ENCODE results near the gene L3MBTL4. TPM values are rescaled to one million over a fixed set of nuclear protein-coding genes. Genes with fewer than 3 reads are reported as not detected.
"Not testable (repeated sequence)": the region's sequence is repeated elsewhere in the genome, so short reads cannot be mapped to it uniquely, and the experiment has no call there.

The L3MBTL4 gene
- polyA plus RNA-seq, 1 donor: 1.2 TPM

DNA sequence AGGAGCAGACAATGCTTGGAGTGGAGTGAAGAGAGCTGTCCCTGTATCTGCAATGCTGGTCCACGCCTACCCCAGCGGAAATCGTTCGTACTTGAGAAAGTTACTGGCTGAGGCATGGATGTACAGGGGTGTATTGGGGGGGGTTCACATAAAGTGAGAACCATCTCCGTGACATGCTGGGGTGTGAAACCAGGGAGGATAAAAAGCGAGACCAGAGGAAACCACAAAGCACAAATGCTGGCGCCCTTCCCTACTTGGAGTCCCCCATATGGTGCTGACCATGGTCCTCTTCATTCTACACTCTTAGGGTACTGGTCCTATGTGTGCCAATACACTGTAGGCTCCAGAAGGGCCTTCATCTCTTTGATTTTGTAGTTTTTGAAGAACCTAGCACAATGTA, 244.1 kb downstream of the L3MBTL4 start:
- DNase-seq: no peak

DNA sequence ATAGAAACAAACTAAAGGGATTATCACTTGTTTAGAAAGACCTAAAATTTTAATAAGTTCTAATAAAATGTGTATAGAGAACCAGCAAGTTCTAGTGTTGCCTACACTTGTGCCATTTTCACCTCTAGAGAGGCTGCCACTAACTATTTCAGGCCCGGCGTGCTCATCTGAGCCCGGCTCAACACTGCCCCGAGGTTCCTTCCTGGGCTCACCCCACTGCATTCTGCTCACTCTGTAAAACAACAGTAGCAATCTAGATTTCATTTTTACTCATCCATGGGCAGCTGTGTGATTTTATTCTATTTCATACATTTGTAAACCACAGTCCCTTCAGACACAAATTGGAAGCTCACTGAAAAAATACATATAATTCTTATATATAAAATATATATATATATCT, 253.2 kb downstream of the L3MBTL4 start:
- DNase-seq: no peak

DNA sequence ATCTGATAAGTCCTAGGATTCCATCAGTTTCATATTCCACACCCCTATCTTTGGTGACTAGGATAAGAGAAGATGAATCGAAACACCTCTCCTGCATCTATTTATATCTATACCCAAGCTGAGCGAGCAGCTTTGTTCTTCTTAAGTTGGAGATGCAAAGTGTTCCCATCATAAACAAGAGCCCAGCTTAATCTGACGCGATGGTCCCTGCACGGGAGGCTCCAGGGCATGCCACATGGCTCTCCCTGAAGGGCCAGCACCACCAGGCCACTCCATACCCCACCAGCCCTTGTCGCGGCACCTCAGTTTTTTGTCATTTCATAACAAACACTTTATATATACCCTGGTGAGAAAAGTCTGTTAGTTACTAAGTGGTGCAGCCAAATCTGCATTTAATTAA, 255.3 kb downstream of the L3MBTL4 start:
- DNase-seq: no peak

DNA sequence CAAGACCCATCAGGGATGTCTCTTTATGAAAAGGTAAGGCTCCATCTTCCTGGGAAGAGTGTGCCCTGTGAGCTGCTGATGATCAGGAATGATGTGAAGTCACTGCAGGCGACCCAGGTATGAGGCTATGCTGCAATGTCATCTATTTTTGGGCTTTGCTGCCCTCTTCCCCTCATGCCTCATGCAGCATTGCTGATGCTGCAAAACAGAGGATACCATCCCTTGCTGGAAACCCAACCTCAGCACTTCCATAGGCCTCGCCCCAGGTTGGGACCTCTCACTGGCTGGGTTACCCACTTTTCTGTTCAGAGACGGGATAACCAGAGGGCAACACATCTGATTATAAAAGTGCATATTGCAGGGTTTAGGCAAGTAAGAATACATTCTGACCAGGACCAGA, 255.8 kb downstream of the L3MBTL4 start:
- DNase-seq: no peak

DNA sequence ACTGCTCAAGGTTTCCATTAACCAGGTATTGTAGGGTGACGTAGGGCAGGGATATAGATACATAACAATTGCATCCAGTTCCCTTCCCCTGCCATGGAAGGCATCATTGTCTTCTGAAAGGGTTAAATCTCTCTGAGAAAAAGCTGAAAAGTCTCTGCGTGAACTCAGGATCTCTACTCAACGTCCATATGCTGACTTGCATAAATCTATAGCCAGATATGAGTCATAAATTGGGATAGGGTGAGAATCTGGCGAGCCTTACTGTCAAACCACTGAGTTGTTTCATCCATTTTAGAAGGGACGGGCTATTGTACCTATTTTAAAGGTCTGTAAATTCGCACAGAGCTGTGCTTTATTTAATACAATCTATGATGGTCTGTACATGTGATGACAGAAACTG, 258.3 kb downstream of the L3MBTL4 start:
- DNase-seq: no peak

DNA sequence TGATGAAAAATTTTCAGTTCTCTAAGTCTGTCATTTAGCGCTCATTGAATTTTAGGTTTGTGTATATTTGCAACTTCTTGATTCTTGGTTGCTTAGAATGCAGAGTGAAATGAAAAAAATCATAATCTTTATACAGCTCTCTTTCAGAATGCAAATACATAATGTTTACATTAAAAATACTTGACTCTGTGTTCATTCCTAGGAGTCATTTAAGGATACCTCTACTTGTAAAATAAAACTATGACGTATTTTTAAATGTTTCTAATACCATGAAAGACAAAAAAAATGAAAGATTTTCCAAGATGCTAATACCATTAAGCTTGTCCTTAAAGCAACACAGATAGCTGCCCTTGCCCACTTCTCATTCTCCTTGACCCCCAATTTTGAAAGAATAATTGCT, 259.0 kb downstream of the L3MBTL4 start:
- no peak for DNase-seq

DNA sequence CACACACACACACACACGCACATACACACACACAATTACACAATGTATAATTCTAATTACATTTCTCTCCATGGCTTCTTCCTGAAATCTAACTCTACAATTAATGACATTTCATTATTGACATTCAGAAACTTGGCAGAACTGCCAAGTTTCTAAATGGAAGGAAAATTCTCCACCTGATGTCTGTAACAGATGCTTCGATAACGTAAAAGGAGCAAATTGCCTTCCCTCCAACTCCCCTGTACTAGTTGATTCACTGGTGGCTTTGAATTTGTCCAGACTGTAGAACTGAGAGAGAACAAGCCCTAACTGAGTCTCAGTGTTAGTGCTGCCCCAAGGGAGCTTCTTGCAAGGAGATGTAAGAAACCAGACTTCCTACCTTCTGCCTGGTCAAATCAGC, 264.3 kb downstream of the L3MBTL4 start:
- DNase-seq: peak; percentile 38

DNA sequence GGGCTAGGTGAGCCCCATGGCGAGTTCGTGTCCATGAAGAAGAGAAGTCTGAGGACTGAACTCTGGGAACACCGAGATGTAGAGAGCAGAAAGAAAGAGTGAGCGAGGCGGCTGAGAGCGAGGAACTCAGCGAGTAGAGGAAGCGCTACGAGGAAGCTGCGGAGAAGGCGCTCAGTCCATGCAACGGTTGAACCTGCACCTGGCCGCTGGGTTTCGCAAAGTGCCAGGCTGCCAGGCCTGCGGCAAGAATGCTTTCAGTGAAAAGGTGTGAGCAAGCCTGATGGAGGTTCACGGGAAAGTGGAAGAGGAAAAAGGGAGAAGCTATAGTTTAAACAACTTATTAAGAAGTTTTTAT, 268.4 kb downstream of the L3MBTL4 start:
- DNase-seq: no peak

DNA sequence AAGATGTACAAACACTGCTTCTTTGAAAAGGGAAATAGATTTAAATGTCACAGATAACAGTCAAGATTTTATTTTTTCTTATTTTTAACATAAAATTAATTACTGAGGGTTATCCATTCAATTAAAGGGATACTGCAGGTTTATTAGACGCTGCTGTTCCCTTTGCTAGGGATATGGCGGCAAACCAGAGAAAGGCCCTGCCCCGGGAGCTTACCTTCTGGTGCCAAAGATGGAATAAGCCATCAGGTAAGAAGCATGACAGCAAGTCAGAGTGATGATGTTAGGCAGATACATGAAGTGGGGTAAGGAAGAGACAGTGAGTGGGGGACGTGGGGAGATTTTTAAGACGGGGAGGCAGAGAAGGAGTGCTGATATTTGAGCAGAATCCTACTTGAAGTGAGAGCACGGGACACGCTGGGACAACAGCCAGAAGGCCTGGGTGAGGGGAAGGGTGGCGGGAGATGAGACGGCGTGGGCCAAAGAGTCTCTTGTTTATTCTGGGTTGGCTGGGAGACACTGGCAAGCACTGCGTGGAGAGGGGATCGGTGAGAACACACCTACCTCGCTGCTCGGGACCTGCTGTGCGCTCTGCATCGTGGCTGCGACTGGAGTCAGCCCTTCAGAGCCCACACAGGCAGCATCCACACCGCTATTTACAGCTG, 268.9 kb downstream of the L3MBTL4 start:
- peak; percentile 75 for DNase-seq

DNA sequence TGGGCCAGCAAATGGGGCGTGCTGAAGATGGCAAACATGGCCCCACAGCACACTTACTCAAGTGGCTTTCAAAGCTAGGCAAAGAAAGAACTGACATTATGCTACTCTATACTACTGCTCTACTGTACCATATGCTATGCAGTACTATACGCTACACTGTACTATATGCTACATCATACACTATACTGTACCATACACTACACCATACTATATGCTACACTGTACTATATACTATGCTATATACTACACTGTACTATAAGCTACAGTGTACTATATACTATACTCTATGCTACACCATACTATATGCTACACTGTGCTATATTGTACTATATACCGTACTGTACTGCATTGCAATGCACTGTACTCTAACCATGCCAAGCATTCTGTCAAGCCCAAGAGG, 275.7 kb downstream of the L3MBTL4 start:
- DNase-seq: no peak

DNA sequence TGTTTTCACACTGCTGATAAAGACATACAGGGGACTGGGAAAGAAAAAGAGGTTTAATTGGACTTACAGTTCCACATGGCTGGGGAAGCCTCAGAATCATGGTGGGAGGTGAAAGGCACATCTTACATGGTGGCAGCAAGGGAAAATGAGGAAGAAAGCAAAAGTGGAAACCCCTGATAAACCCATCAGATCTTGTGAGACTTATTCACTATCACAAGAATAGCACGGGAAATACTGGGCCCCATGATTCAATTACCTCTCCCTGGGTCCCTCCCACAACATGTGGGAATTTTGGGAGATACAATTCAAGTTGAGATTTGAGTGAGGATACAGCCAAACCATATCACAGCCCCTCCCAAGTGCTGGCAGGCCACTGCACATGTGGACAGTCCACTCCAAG, 278.8 kb downstream of the L3MBTL4 start:
- not testable (repeated sequence) for DNase-seq

DNA sequence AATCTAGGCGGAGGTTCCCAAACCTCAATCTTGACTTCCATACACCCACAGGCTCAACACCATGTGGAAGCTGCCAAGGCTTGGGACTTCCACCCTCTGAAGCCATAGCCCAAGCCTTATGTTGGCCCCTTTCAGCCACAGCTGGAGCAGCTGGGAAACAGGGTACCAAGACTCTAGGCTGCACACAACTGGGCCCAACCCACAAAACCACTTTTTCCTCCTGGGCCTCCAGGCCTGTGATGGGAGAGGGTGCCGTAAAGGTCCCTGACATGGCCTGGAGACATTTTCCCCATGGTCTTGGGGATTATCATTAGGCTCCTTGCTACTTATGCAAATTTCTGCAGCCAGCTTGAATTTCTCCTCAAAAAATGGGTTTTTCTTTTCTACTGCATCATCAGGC, 279.7 kb downstream of the L3MBTL4 start:
- DNase-seq: not testable (repeated sequence)

DNA sequence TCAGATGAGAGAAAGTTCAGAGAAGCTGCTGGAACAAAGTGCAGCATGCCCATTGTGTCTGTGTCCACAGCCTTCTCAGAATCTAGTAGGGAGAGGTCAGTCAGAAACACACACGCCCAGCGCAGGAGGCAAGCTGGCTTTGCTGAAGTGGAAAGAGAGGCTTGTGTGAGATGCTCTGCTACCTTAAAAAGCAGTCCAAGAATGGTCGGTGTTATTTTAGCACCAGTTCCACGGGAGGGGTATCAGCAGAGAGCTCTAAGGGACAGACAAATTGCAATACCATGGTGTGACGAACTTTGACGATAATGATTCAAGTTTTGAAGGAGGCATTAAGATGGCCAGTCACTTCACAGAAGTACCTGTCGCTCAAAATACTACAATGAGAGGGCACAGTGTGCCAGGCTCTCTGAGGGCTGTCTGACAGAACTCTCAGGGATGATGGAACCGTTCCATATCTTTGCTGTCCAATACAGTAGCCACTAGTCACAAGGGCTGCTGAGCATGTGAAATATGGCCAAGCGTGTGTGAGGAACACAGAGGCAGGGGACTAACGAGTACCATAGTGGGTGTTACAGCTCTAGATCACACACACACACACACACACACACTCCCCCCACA, 281.9 kb downstream of the L3MBTL4 start:
- no peak for DNase-seq

DNA sequence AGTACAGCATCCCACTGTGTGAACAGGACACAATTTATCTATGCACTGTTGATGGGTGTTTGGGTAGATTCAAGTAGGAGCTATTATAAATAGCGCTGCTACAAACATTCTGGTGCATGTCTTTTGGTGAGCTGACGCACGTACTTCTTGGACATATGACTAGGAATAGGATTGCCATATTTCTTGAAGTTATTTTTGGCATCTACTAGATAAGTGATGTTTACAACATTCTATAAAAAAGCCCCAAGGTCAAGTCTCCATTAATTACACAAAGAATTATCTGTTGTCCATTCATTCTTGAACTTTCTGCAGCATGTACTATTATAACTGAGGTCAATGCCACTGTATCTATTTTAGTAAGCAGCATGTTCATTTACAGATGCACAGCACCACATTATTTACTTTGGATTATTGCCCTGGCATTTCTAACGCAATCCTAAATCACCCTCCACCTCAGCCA, 293.9 kb downstream of the L3MBTL4 start:
- no peak for DNase-seq

DNA sequence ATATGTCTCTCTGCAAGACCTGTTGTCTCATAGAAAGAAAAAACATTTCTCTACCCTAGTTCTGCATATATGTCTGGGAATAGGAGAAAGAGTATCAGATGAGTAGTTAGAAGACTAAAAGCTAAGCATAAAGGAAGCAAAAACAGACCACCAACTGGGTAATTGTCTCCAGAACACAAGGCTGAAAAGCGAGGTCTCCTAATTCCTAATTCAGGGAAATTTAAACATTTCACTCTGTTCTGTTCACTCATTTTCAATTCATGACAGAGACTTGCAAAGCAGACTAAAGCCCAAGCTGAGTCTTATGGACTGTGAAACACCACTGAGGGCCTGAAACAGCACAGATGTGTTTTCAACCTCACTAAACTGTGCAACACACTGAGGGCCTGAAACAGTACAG, 294.9 kb downstream of the L3MBTL4 start:
- DNase-seq: no peak

DNA sequence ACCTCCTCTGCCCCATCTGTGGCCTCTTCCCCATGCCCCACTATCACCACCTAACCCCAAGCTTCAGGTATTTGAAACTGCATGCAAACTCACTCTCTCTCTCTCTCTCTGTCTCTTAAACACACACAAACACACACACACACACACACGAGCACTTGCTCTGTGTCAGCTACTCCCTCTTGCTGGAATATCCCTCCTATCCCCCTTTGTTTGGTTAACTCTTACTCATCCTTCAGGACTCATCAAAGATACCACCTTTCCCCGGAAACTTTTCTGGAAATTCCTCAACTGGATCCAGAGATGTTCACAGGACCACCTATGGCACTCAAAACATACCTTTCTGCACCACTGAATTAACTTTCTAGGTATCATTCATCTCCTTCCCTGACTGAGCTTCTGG, 296.6 kb downstream of the L3MBTL4 start:
- DNase-seq: no peak

DNA sequence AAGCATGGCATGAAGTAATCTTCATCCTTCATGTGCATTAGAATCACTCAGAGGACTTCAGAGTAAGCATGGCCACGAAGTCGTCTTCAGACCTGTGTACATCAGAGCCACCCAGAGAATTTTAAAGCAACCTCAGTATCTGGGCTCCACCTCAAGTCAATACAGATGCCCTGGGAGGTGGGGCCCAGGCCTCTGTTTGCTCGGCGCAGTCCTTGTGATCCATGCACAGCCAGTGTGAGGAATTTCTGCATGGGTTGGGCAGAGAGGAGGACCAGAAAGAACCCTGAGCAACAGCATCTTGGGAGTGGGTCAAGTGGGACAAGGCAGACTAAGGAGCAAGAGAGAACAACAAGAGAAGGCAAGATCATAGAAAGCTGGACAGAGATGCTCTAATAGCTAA, 299.0 kb downstream of the L3MBTL4 start:
- no peak for DNase-seq

DNA sequence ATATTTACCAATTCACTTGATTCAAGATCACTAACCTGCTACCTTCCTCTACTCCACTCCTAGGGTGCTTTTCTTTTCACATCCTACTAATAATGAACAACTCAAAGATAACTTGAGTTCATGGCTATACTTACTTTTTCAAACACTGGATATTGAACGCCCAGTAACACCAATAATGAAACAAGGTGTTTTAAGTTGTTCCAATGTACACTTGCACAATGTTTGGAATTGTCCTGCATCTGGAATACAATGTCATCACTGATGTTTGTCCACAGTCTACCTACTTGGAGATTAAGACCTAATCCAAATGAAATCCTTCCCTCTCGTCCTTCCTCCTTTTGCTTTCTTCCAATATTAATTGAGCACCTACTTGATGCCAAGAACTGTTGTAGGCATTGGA, 301.1 kb downstream of the L3MBTL4 start:
- no peak for DNase-seq

DNA sequence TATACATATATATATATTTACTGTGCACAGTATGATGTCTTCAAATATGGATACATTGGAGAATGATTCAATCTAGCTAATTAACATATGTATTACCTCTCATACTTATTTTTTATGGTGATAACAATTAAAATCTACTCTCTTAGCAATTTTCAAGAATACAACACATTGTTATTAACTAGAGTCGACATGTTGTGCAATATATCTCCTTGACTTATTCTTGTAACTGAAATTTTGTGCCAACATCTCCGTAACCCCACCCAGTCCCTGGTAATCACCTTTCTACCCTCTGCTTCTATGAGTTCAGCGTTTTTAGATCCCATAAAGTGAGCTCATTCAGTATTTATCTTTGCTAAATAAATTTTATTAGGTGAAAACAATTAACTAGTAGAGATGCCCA, 303.0 kb downstream of the L3MBTL4 start:
- DNase-seq: no peak

DNA sequence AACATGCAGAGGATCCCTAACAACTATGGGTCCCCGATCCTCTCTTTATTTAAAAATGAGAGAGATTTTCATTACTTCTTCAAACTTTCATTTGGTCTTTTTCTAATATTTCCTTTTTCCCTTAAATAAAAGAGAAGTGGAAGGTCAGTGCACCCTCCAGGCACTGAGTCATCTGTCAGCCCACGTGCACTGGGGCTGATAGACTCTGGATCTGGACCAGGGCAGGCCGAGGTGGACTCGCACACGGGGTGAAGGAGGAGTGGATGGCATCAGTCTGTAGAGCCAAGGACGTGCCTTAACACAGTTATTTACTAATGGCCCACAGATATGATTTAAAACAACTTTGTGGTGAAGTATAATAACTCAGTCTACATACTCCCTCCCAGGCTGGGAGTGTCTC, 305.0 kb downstream of the L3MBTL4 start:
- DNase-seq: no peak

DNA sequence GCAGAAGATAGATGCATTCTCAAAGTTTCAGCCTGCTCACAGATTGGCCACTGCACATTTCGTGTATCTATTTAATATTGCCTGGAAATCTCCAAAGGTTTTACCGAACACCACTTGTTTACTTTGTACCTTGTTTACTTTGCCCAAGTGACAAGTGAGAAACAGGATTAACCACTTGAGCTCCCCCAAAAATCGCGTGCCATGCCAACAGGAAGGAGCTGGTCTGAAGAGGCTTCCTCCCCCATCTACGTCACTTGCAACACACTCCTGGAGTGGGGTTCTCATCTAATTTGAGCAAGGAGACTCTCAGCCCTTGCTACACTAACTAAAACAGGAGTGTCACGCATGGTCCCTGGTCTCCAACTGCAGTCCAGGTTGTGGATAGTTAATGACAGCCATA, 306.9 kb downstream of the L3MBTL4 start:
- DNase-seq: no peak

DNA sequence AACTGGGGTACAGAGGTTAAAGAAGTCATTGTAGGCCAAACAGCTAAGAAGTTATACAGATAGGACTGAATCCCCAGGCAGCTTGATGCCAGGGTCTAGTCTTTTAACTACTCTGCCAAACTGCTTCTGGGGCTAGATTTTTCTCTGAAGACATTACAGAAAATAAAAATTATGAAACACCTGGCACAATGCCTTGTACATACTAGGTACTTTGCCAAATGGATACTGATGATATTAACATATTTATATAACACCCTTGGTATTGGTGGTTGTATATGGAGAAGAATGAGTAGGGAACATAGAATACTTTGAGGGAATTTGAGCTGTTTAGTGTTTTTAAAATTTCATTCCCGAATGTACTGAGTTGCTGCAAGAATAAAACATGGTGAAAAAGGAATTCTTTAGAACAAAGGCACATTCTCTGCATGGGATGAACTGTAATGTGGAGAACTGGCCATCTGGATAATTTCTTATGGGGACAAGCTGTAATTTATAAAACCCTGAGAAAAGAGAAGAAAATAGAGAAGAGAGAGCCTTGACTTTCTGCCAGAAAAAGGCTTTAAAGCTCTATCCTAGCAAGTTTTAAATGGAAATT, 308.5 kb downstream of the L3MBTL4 start:
- DNase-seq: peak; percentile 6

DNA sequence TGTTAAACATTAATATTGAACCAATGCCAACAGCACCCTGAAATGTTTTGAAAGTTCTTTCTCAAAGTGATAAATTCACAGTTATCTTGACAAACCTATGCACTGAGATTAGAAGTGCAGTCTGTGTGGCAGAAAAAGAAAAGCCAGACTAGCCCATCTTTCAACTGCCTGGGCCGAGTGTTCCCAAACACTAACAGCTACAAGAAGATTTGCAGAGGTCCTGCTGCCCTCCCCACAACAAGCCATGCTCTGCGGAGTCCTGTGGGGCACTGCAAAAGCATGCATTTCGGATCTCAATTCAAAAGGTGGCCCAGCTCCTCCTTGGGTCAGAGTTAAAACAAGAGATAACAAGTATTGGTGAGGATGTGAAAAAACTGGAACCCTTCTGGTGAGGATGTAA, 311.0 kb downstream of the L3MBTL4 start:
- DNase-seq: no peak

DNA sequence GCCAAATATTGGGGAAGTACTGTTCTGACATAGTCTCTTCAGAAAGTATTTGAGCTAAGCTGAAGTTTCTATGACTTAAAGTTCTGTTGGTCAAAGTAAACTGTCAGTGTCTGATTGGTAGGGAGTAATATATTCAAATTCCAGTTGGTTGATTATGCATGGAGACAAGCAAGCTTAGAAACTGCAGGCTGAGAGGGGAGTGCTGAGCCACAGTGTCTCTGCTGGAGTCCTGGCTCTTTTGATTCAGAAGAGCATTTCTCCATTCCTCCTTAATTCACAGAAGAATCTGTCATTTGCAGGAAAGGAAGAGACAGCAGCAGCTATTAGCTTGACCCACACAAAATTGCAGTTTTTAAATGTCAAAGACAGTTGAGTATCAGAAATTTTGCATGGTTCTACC, 318.0 kb downstream of the L3MBTL4 start:
- no peak for DNase-seq
